Mucosa of stomach (tissue), 1 donor: ENCODE results near the gene GLYATL3.
"Not testable (repeated sequence)": the region's sequence is repeated elsewhere in the genome, so short reads cannot be mapped to it uniquely, and the experiment has no call there.

ENCODE experiments used
- H3K27me3 ChIP-seq: one replicate; pipeline ENCODE4 v1.7.0; 2013; ENCODE audit warnings: mild to moderate bottlenecking, low read length; ENCODE audit not compliant: control insufficient read depth, insufficient read depth
- H3K36me3 ChIP-seq: one replicate; pipeline ENCODE4 v1.7.0; 2013; ENCODE audit warnings: low read length; ENCODE audit not compliant: control insufficient read depth, insufficient read depth
- H3K4me1 ChIP-seq: one replicate; pipeline ENCODE4 v1.7.0; 2013; ENCODE audit warnings: mild to moderate bottlenecking, low read length; ENCODE audit not compliant: control insufficient read depth, insufficient read depth
- H3K4me3 ChIP-seq: one replicate; pipeline ENCODE4 v1.7.0; 2013; ENCODE audit warnings: low read length
- H3K9ac ChIP-seq: one replicate; pipeline ENCODE4 v1.7.0; 2013; ENCODE audit warnings: mild to moderate bottlenecking, low read length, moderate library complexity
- H3K9me3 ChIP-seq: one replicate; pipeline ENCODE4 v1.7.0; 2013; ENCODE audit warnings: mild to moderate bottlenecking, low read length, moderate library complexity; ENCODE audit not compliant: control insufficient read depth
- donor health status: Pancreatic carcinoma.

Gene GLYATL3

GRCh38 chr6:49499623-49500022, at the start of gene GLYATL3:
TSS of gene GLYATL3 (plus strand) at chr6:49499923. CDS start at chr6:49511991, 12,068 bp downstream.
- Histone ChIP-seq H3K9me3 (no peaks in the 10 kb centered on the region), H3K27me3 (no peaks in the 10 kb centered on the region), H3K36me3 (no peaks in the 10 kb centered on the region), H3K9ac (no peak within 1 kb of the TSS), H3K4me3 (no peak within 1 kb of the TSS), H3K4me1 (no peaks in the 10 kb centered on the region)

- Histone ChIP-seq H3K4me3 (no peak overlapping the region), H3K27me3 (no peaks in the 10 kb centered on the region), H3K36me3 (no peaks in the 10 kb centered on the region), H3K9ac (no peak overlapping the region), H3K4me1 (no peaks in the 10 kb centered on the region), H3K9me3 (no peaks in the 10 kb centered on the region)
Measured at GRCh38 chr6:49453221-49453620, 46.5 kb upstream of the GLYATL3 start.

GRCh38 chr6:49454787-49455709, 44.7 kb upstream of the GLYATL3 start:
- H3K9ac ChIP-seq, result no peak overlapping the region
- H3K36me3 ChIP-seq, result no peaks in the 10 kb centered on the region
- H3K4me3 ChIP-seq, result no peak overlapping the region
- H3K4me1 ChIP-seq, result no peaks in the 10 kb centered on the region
- no peaks in the 10 kb centered on the region for H3K27me3 ChIP-seq
- no peaks in the 10 kb centered on the region for H3K9me3 ChIP-seq

- H3K9ac ChIP-seq, result no peak overlapping the region
- no peak overlapping the region for H3K4me3 ChIP-seq
- no peaks in the 10 kb centered on the region for H3K9me3 ChIP-seq
- H3K4me1 ChIP-seq, result peaks cover 8% of the 10 kb centered on the region
- no peaks in the 10 kb centered on the region for H3K27me3 ChIP-seq
- no peaks in the 10 kb centered on the region for H3K36me3 ChIP-seq
Measured at GRCh38 chr6:49457771-49458170, 42.0 kb upstream of the GLYATL3 start.

- peaks cover 8% of the 10 kb centered on the region for H3K4me1 ChIP-seq
- no peaks in the 10 kb centered on the region for H3K9me3 ChIP-seq
- H3K27me3 ChIP-seq, result no peaks in the 10 kb centered on the region
- H3K4me3 ChIP-seq, result peak overlapping the region; percentile 98
- H3K36me3 ChIP-seq, result no peaks in the 10 kb centered on the region
- peak overlapping the region; percentile 85 for H3K9ac ChIP-seq
Measured at GRCh38 chr6:49462071-49462470, 37.7 kb upstream of the GLYATL3 start.

GRCh38 chr6:49462599-49462926, 37.2 kb upstream of the GLYATL3 start:
- Histone ChIP-seq H3K9ac (peak overlapping the region; percentile 85), H3K4me1 (peaks cover 8% of the 10 kb centered on the region), H3K4me3 (peak overlapping the region; percentile 98), H3K9me3 (no peaks in the 10 kb centered on the region), H3K27me3 (no peaks in the 10 kb centered on the region), H3K36me3 (no peaks in the 10 kb centered on the region)

- Histone ChIP-seq H3K4me1 (peaks cover 8% of the 10 kb centered on the region), H3K4me3 (peak within 1 kb of the TSS; percentile 98), H3K36me3 (no peaks in the 10 kb centered on the region), H3K9ac (peak within 1 kb of the TSS; percentile 85), H3K27me3 (no peaks in the 10 kb centered on the region), H3K9me3 (no peaks in the 10 kb centered on the region)
Measured at GRCh38 chr6:49462927-49463611, 36.7 kb upstream of the GLYATL3 start, which contains the start of the genes CENPQ and MMUT. TSS of gene CENPQ (plus strand) at chr6:49463370. CDS start at chr6:49470177, 6,807 bp downstream. TSS of gene MMUT (minus strand) at chr6:49463253. CDS start at chr6:49459466, 3,787 bp downstream.

GRCh38 chr6:49463612-49463967, 36.1 kb upstream of the GLYATL3 start:
- H3K4me1 ChIP-seq, result peaks cover 8% of the 10 kb centered on the region
- H3K27me3 ChIP-seq, result no peaks in the 10 kb centered on the region
- H3K9me3 ChIP-seq, result no peaks in the 10 kb centered on the region
- peak overlapping the region; percentile 98 for H3K4me3 ChIP-seq
- H3K9ac ChIP-seq, result peak overlapping the region; percentile 85
- no peaks in the 10 kb centered on the region for H3K36me3 ChIP-seq

- no peak overlapping the region for H3K4me3 ChIP-seq
- H3K9me3 ChIP-seq, result no peaks in the 10 kb centered on the region
- no peaks in the 10 kb centered on the region for H3K27me3 ChIP-seq
- H3K9ac ChIP-seq, result no peak overlapping the region
- peaks cover 8% of the 10 kb centered on the region for H3K4me1 ChIP-seq
- no peaks in the 10 kb centered on the region for H3K36me3 ChIP-seq
Measured at GRCh38 chr6:49464691-49465090, 35.0 kb upstream of the GLYATL3 start.

GRCh38 chr6:49468042-49468441, 31.7 kb upstream of the GLYATL3 start:
- no peaks in the 10 kb centered on the region for H3K27me3 ChIP-seq
- H3K4me1 ChIP-seq, result no peaks in the 10 kb centered on the region
- no peak overlapping the region for H3K4me3 ChIP-seq
- no peak overlapping the region for H3K9ac ChIP-seq
- no peaks in the 10 kb centered on the region for H3K9me3 ChIP-seq
- no peaks in the 10 kb centered on the region for H3K36me3 ChIP-seq

- H3K9ac ChIP-seq, H3K9me3 ChIP-seq, H3K4me1 ChIP-seq, H3K27me3 ChIP-seq, H3K36me3 ChIP-seq, H3K4me3 ChIP-seq: not testable (repeated sequence)
Measured at GRCh38 chr6:49476564-49476963, 23.2 kb upstream of the GLYATL3 start.

GRCh38 chr6:49479308-49479970, 20.3 kb upstream of the GLYATL3 start:
- H3K4me3 ChIP-seq, result no peak overlapping the region
- H3K4me1 ChIP-seq, result no peaks in the 10 kb centered on the region
- no peak overlapping the region for H3K9ac ChIP-seq
- H3K36me3 ChIP-seq, result no peaks in the 10 kb centered on the region
- no peaks in the 10 kb centered on the region for H3K27me3 ChIP-seq
- H3K9me3 ChIP-seq, result no peaks in the 10 kb centered on the region
